Spleen (tissue), 11 donors: ENCODE measurements around the gene HPS3. TPM values are rescaled to one million over a fixed set of nuclear protein-coding genes. Genes with fewer than 3 reads are reported as not detected.

ENCODE experiments used
- DNase-seq: peaks from one replicate; pipeline ENCODE4 v3.0.0-alpha.2; 2020
- H3K27ac ChIP-seq, 8 donors: fragments of 200-600 bp; sonication (generic) in 7 of 8; 1 replicate in 4 of 8; 2 replicates in 4 of 8; pipeline versions ENCODE4 v1.5.0 to v1.8.0; 2016 to 2021; ENCODE audit warnings: inconsistent platforms in 4 of 8, mild to moderate bottlenecking in 4 of 8, moderate library complexity in 1 of 8
- H3K27me3 ChIP-seq, 7 donors: fragments of 200-600 bp; sonication (generic) in 6 of 7; replicated peaks in 1 of 7; 1 replicate in 4 of 7; 2 replicates in 3 of 7; pipeline versions ENCODE4 v1.5.0 to v1.8.0; 2016 to 2021; ENCODE audit warnings: inconsistent platforms in 3 of 7, mild to moderate bottlenecking in 1 of 7
- H3K36me3 ChIP-seq, 6 donors: fragments of 200-600 bp; sonication (generic) in 5 of 6; 1 replicate in 4 of 6; 2 replicates in 2 of 6; pipeline versions ENCODE4 v1.5.0 to v1.8.0; 2016 to 2021; ENCODE audit warnings: inconsistent platforms in 2 of 6
- H3K4me1 ChIP-seq, 6 donors: fragments of 200-600 bp; sonication (generic) in 5 of 6; 1 replicate in 3 of 6; 2 replicates in 3 of 6; pipeline versions ENCODE4 v1.5.0 to v1.8.0; 2016 to 2021; ENCODE audit warnings: inconsistent platforms in 3 of 6
- H3K4me3 ChIP-seq, 8 donors: fragments of 200-600 bp; sonication (generic) in 7 of 8; 1 replicate in 4 of 8; 2 replicates in 4 of 8; pipeline versions ENCODE4 v1.5.0 to v1.8.0; 2016 to 2021; ENCODE audit warnings: inconsistent platforms in 4 of 8, mild to moderate bottlenecking in 4 of 8, moderate library complexity in 2 of 8
- H3K9me3 ChIP-seq, 8 donors: fragments of 200-600 bp; sonication (generic) in 7 of 8; 1 replicate in 4 of 8; 2 replicates in 4 of 8; pipeline versions ENCODE4 v1.5.0 to v1.8.0; 2016 to 2021; ENCODE audit warnings: inconsistent platforms in 4 of 8
- POLR2A ChIP-seq, 3 donors: fragments of 450-650 bp; IDR thresholded peaks; one replicate each; pipeline ENCODE4 v1.5.1; 2017; ENCODE audit warnings: antibody characterized with exemption in 3 of 3, mild to moderate bottlenecking in 1 of 3
- POLR2AphosphoS5 ChIP-seq, 3 donors: sonication (generic); formaldehyde crosslinking; IDR thresholded peaks; one replicate each; pipeline ENCODE4 v1.5.1; 2017; ENCODE audit warnings: antibody characterized with exemption in 3 of 3
- WGBS, 5 donors: extraction: QIAGEN DNeasy Blood & Tissue Kit in 3 of 5; methylation state at CpG; one replicate each; pipeline versions ENCODE4 v1.1.5 to v1.1.7; 2013 to 2018; 5-methylcytosine and 5-hydroxymethylcytosine counted together
- intact Hi-C: fragments of 100-400 bp; cut with DNase I; formaldehyde crosslinking; loops from one replicate; pipeline ENCODE4 v1.15.0; 2023; ENCODE audit warnings: low total_unique reads
- polyA plus RNA-seq, 3 donors: library from polyadenylated mRNA; stranded (reverse); fragments of 200-250 nt; gene quantifications; one replicate each; pipeline ENCODE4 v1.2.1, GENCODE V29; 2013
- total RNA-seq, 7 donors: library from RNA; depleted of rRNA in 3 of 7; stranded (reverse); fragments of >200 nt in 3 of 7; fragmentation: NEBNext Ultra II Directional in 4 of 7; extraction: Animal tissue kit (Norgen Biotek cat#: 25700) in 4 of 7; gene quantifications; one replicate each; pipeline versions ENCODE4 v1.1.0 to v1.2.1, GENCODE V29; 2016 to 2021
- TF ChIP-seq, protein P1 (sequence below), 11 experiments: fragments of 200-600 bp in 7 of 11; fragments of 450-650 bp in 4 of 11; sonication (generic) in 4 of 11; IDR thresholded peaks in 8 of 11; conservative IDR thresholded peaks in 3 of 11; 1 replicate in 7 of 11; 2 replicates in 4 of 11; pipeline versions ENCODE4 v1.4.0 to v1.8.0; 2016 to 2021; ENCODE audit warnings: antibody characterized with exemption in 11 of 11, inconsistent platforms in 4 of 11, mild to moderate bottlenecking in 1 of 11
- donor health status: healthy with polysubstance abuse.
- donor health status: DM: no; HTN: no; CAD: no; lungs with moderate emphysema.
- donor health status: DM: no; HTN: no; CAD: no.
- donor health status: Bipolar disorder and iron deficiency.
- donor health status: healthy.
- donor health status: DM: no; HTN: no; CAD: no.
- donor health status: DM: yes; HTN: yes; CAD: no.

Gene HPS3
- total and polyA plus RNA-seq, 10 donors = 16.2 to 59.7 (median 40.6) TPM

DNA sequence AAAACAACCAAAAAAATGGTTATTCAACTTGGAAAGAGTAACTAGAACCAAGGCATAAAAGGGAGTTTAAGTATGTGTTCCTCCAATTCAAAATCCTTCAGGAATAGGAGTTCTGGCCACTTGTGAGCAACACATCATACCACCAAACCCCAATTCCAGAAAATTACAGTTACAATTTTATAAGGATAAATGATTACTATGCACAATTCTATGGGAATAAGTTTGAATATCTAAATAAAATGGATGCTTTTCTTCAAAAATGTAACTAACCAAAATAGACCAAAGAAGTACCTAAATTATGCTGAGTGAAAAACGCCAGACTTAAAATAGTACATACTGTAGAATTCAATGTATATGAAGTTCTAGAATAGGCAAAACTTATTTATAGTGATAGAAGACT is 47.7 kb upstream of the HPS3 start:
- H3K27me3 ChIP-seq = no peaks in the 10 kb centered on the region
- no peaks in the 10 kb centered on the region for H3K9me3 ChIP-seq
- no peak for DNase-seq
- peaks cover 0 to 21% (median 0%) of the 10 kb centered on the region in 6 donors for H3K36me3 ChIP-seq
- no peak overlapping the region for H3K27ac ChIP-seq
- no peak overlapping the region for H3K4me3 ChIP-seq
- 87 to 100% (median 92%) methylated on average over 1 of the region's 1 CpG for WGBS, 5 donors
- intact Hi-C loops = no loop called here
- H3K4me1 ChIP-seq = peaks cover 9 to 30% (median 20%) of the 10 kb centered on the region in 6 donors
- TF ChIP-seq POLR2AphosphoS5 (IDR thresholded peaks at IDR 0.05) = no peak
- TF ChIP-seq POLR2A (IDR thresholded peaks at IDR 0.05) = no peak
- TF ChIP-seq, protein P1, sequence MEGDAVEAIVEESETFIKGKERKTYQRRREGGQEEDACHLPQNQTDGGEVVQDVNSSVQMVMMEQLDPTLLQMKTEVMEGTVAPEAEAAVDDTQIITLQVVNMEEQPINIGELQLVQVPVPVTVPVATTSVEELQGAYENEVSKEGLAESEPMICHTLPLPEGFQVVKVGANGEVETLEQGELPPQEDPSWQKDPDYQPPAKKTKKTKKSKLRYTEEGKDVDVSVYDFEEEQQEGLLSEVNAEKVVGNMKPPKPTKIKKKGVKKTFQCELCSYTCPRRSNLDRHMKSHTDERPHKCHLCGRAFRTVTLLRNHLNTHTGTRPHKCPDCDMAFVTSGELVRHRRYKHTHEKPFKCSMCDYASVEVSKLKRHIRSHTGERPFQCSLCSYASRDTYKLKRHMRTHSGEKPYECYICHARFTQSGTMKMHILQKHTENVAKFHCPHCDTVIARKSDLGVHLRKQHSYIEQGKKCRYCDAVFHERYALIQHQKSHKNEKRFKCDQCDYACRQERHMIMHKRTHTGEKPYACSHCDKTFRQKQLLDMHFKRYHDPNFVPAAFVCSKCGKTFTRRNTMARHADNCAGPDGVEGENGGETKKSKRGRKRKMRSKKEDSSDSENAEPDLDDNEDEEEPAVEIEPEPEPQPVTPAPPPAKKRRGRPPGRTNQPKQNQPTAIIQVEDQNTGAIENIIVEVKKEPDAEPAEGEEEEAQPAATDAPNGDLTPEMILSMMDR (IDR thresholded peaks at IDR 0.05 in 8 of 11, conservative IDR thresholded peaks at IDR 0.05 in 3 of 11) = no peak

GRCh38 chr3:149085828-149086231 is 43.6 kb upstream of the HPS3 start:
- TF ChIP-seq, protein P1 (IDR thresholded peaks at IDR 0.05 in 8 of 11, conservative IDR thresholded peaks at IDR 0.05 in 3 of 11) = no peak
- TF ChIP-seq POLR2AphosphoS5 (IDR thresholded peaks at IDR 0.05) (no peak), POLR2A (IDR thresholded peaks at IDR 0.05) (no peak)
- Histone ChIP-seq H3K9me3 (no peaks in the 10 kb centered on the region), H3K27ac (peak overlapping the region; percentile 26 to 82 (median 78)), H3K27me3 (no peaks in the 10 kb centered on the region), H3K4me3 (peak overlapping the region; percentile 71 to 92 (median 83)), H3K36me3 (peaks cover 0 to 17% (median 0%) of the 10 kb centered on the region in 6 donors), H3K4me1 (peaks cover 9 to 34% (median 23%) of the 10 kb centered on the region in 6 donors)
- intact Hi-C loops = no loop called here
- peak; percentile 77 for DNase-seq
- WGBS, 5 donors = 0 to 1% (median 0%) methylated on average over 18 to 21 of the region's 21 CpGs

DNA sequence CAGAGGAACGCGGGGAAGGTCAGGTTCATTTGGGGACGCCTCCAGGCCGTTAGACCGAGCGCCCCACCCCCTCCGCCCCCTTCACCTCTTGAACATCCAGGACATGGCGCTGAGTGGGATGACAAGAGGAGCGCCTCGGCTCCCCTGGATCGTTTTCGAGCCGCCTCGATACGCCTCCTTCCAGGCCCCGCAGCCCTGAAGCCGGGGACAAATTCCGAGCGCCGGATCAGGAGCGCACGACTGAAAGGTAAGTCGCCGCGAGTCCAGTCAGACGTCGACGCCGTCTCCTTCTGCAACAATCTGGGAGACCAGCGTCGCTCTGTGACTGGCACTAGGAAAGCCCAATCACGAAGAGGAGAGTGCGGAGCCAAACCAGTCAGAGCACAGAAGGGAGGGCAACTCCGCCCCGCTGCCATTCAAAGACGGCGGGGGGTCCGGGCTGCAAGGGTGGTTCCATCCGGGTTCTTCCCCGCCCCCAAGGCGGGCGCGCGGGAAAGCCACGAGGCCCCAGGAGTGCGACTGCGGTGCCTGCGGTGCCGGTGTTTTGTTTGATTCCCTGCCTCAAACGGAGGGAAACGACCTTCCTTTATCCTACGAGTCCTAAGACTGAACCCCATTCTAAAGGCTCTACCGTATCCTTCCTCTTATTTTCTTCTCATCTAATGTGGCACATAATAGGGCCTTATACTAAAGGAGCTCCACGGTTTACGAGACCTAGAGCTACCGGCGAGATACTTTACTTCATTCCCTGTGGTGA is 43.0 kb upstream of the HPS3 start, which contains the start of gene HLTF:
Gene HLTF, minus strand, starts transcription at position 302 of the 757 bp plus-strand sequence. Its CDS starts 197 bp downstream, at position 105.
- TF ChIP-seq, protein P1 (IDR thresholded peaks at IDR 0.05 in 8 of 11, conservative IDR thresholded peaks at IDR 0.05 in 3 of 11) = no peak
- TF ChIP-seq POLR2A (IDR thresholded peaks at IDR 0.05) (peak in 1 of 3 donors; percentile 10), POLR2AphosphoS5 (IDR thresholded peaks at IDR 0.05) (peak; percentile 75 to 88 (median 83))
- H3K36me3 ChIP-seq = peaks cover 0 to 17% (median 0%) of the 10 kb centered on the region in 6 donors
- H3K27ac ChIP-seq = peak within 1 kb of the TSS; percentile 26 to 82 (median 78)
- peaks cover 9 to 34% (median 23%) of the 10 kb centered on the region in 6 donors for H3K4me1 ChIP-seq
- no peaks in the 10 kb centered on the region for H3K9me3 ChIP-seq
- peak; percentile 94 for DNase-seq
- H3K4me3 ChIP-seq = peak within 1 kb of the TSS; percentile 71 to 92 (median 83)
- intact Hi-C loops = no loop called here
- 7 to 17% (median 8%) methylated on average over 23 to 57 of the region's 57 CpGs for WGBS, 5 donors
- no peaks in the 10 kb centered on the region for H3K27me3 ChIP-seq

GRCh38 chr3:149087208-149087607 is 42.2 kb upstream of the HPS3 start:
- no peak for DNase-seq
- Histone ChIP-seq H3K9me3 (no peaks in the 10 kb centered on the region), H3K4me3 (peak overlapping the region in 2 of 8 donors; percentile 83 to 92), H3K4me1 (peaks cover 9 to 34% (median 23%) of the 10 kb centered on the region in 6 donors), H3K36me3 (peaks cover 0 to 13% (median 0%) of the 10 kb centered on the region in 6 donors), H3K27me3 (no peaks in the 10 kb centered on the region), H3K27ac (no peak overlapping the region)
- 95 to 98% (median 98%) methylated on average over 15 of the region's 15 CpGs for WGBS, 5 donors
- intact Hi-C loops = no loop called here
- no peak for TF ChIP-seq POLR2A (IDR thresholded peaks at IDR 0.05)
- TF ChIP-seq, protein P1 (IDR thresholded peaks at IDR 0.05 in 8 of 11, conservative IDR thresholded peaks at IDR 0.05 in 3 of 11) = no peak
- no peak for TF ChIP-seq POLR2AphosphoS5 (IDR thresholded peaks at IDR 0.05)
